Retina (tissue), 1 donor: ENCODE data around the gene USP54.
"Not testable (repeated sequence)": the region's sequence is repeated elsewhere in the genome, so short reads cannot be mapped to it uniquely, and the experiment has no call there.

Experiments used
- DNase-seq: peaks from one replicate; pipeline ENCODE4 v3.0.0-alpha.2; 2016

Gene USP54

GRCh38 chr10:73589563-73590126 lies 1.5 kb downstream of the USP54 start:
- DNase-seq, result no peak

- DNase-seq, result no peak
These were observed 2.5 kb downstream of the USP54 start for GRCh38 chr10:73588656-73589055.

GRCh38 chr10:73586583-73586984 lies 4.6 kb downstream of the USP54 start:
- no peak for DNase-seq

GRCh38 chr10:73585327-73585726 lies 5.8 kb downstream of the USP54 start:
- DNase-seq, result no peak

- no peak for DNase-seq
These were observed 6.4 kb downstream of the USP54 start for GRCh38 chr10:73584737-73585136.

- DNase-seq, result no peak
These were observed 9.2 kb downstream of the USP54 start for GRCh38 chr10:73581918-73582317.

GRCh38 chr10:73578927-73579326 lies 12.2 kb downstream of the USP54 start:
- not testable (repeated sequence) for DNase-seq

GRCh38 chr10:73577788-73578187 lies 13.4 kb downstream of the USP54 start:
- no peak for DNase-seq

GRCh38 chr10:73576890-73577591 lies 14.1 kb downstream of the USP54 start:
- no peak for DNase-seq

GRCh38 chr10:73576178-73576889 lies 14.8 kb downstream of the USP54 start:
- DNase-seq, result no peak

GRCh38 chr10:73567025-73567424 lies 24.1 kb downstream of the USP54 start:
- not testable (repeated sequence) for DNase-seq

- DNase-seq, result no peak
These were observed 29.9 kb downstream of the USP54 start for GRCh38 chr10:73561192-73561591.

GRCh38 chr10:73559590-73559989 lies 31.6 kb downstream of the USP54 start:
- no peak for DNase-seq

GRCh38 chr10:73556855-73557254 lies 34.3 kb downstream of the USP54 start:
- DNase-seq, result no peak

- no peak for DNase-seq
These were observed 36.4 kb downstream of the USP54 start for GRCh38 chr10:73554721-73555120.

- DNase-seq, result no peak
These were observed 37.4 kb downstream of the USP54 start for GRCh38 chr10:73553761-73554160.

- DNase-seq, result peak; percentile 75
These were observed 38.1 kb downstream of the USP54 start for GRCh38 chr10:73552819-73553715.

GRCh38 chr10:73551515-73551914 lies 39.6 kb downstream of the USP54 start:
- no peak for DNase-seq

GRCh38 chr10:73545357-73545756 lies 45.8 kb downstream of the USP54 start:
- DNase-seq, result no peak

- DNase-seq, result no peak
These were observed 53.4 kb downstream of the USP54 start for GRCh38 chr10:73537709-73538108.

GRCh38 chr10:73537288-73537687 lies 53.9 kb downstream of the USP54 start:
- DNase-seq, result no peak

- DNase-seq, result no peak
These were observed 56.3 kb downstream of the USP54 start for GRCh38 chr10:73534857-73535256.
